Measurements from ENCODE around the gene PLCB1. TPM values are rescaled to one million over a fixed set of nuclear protein-coding genes. Genes with fewer than 3 reads are reported as not detected.
A peak's percentile ranks its signal among the peaks of the same experiment; 100 is the strongest.

PLCB1 gene
- total and polyA plus RNA-seq, 10 of the 15 experiments (the other 5 are each of a cell fraction or from before 2014, with no cell fraction given): 0.05 to 5.3 (median 0.17) TPM; not detected in 1

DNA sequence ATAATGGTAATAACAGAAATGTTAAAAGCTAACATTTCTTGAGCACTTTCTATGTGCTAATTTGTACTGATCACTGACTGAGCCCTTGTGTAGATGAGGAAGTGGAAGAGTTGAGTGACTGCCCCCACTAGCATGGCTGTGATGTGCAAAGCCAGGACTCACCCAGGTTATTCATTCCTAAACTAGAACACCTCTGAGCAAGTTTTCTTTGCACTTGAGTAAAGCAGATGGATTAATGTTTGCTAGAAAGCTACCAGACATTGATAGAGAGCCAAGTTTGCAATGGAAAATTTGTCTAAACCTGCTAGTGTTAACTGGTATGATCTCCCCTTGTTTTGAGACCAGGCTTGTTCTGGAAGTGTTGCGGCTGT lies 469.5 kb downstream of the PLCB1 start (continued):
- TF ChIP-seq TCF3 (IDR thresholded peaks at IDR 0.05; ENCODE audit: borderline replicate concordance, insufficient read depth, low read depth, low read length) (no peak), MTA3 (IDR thresholded peaks at IDR 0.05; ENCODE audit: borderline replicate concordance, low read length) (no peak), RELB (IDR thresholded peaks at IDR 0.05; ENCODE audit: low read depth) (peak; percentile 40; the same call in 1 of the 2 replicates), SPI1 (IDR thresholded peaks at IDR 0.05; ENCODE audit: borderline replicate concordance, insufficient read depth, low read depth, low read length) (peak; percentile 89), DPF2 (IDR thresholded peaks at IDR 0.05) (peak; percentile 53; the same call in 1 of the 2 replicates), ZNF622 (IDR thresholded peaks at IDR 0.05) (no peak), SP1 (IDR thresholded peaks at IDR 0.05; ENCODE audit: low read depth, low read length) (no peak), NFYB (IDR thresholded peaks at IDR 0.05; ENCODE audit: insufficient read depth, low read depth, low read length) (no peak), RCOR1 (conservative IDR thresholded peaks at IDR 0.05; ENCODE audit: low read depth, low read length) (no peak), CREM (IDR thresholded peaks at IDR 0.05; ENCODE audit: low read depth) (peak; percentile 20; the same call in 1 of the 2 replicates), ZBTB40 (IDR thresholded peaks at IDR 0.05; ENCODE audit: borderline replicate concordance) (no peak), GATAD2B (conservative IDR thresholded peaks at IDR 0.05; ENCODE audit: low read depth) (0 out of 2 replicates have a peak, but pooled peaks have one; percentile 32), KLF5 (IDR thresholded peaks at IDR 0.05; ENCODE audit: partially characterized antibody) (no peak), PAX8 (IDR thresholded peaks at IDR 0.05) (no peak), NFXL1 (IDR thresholded peaks at IDR 0.05; ENCODE audit: borderline replicate concordance) (no peak), IKZF2 (IDR thresholded peaks at IDR 0.05) (peak; percentile 9 to 32; a peak in 2 of 4 replicates)
- TF ChIP-seq, protein P1, sequence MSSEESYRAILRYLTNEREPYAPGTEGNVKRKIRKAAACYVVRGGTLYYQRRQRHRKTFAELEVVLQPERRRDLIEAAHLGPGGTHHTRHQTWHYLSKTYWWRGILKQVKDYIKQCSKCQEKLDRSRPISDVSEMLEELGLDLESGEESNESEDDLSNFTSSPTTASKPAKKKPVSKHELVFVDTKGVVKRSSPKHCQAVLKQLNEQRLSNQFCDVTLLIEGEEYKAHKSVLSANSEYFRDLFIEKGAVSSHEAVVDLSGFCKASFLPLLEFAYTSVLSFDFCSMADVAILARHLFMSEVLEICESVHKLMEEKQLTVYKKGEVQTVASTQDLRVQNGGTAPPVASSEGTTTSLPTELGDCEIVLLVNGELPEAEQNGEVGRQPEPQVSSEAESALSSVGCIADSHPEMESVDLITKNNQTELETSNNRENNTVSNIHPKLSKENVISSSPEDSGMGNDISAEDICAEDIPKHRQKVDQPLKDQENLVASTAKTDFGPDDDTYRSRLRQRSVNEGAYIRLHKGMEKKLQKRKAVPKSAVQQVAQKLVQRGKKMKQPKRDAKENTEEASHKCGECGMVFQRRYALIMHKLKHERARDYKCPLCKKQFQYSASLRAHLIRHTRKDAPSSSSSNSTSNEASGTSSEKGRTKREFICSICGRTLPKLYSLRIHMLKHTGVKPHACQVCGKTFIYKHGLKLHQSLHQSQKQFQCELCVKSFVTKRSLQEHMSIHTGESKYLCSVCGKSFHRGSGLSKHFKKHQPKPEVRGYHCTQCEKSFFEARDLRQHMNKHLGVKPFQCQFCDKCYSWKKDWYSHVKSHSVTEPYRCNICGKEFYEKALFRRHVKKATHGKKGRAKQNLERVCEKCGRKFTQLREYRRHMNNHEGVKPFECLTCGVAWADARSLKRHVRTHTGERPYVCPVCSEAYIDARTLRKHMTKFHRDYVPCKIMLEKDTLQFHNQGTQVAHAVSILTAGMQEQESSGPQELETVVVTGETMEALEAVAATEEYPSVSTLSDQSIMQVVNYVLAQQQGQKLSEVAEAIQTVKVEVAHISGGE (CRISPR knock-in tag; IDR thresholded peaks at IDR 0.05): no peak
- TF ChIP-seq, protein P2, sequence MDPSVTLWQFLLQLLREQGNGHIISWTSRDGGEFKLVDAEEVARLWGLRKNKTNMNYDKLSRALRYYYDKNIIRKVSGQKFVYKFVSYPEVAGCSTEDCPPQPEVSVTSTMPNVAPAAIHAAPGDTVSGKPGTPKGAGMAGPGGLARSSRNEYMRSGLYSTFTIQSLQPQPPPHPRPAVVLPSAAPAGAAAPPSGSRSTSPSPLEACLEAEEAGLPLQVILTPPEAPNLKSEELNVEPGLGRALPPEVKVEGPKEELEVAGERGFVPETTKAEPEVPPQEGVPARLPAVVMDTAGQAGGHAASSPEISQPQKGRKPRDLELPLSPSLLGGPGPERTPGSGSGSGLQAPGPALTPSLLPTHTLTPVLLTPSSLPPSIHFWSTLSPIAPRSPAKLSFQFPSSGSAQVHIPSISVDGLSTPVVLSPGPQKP (IDR thresholded peaks at IDR 0.05; ENCODE audit: low read depth, low read length): no peak
- TF ChIP-seq, protein P3, sequence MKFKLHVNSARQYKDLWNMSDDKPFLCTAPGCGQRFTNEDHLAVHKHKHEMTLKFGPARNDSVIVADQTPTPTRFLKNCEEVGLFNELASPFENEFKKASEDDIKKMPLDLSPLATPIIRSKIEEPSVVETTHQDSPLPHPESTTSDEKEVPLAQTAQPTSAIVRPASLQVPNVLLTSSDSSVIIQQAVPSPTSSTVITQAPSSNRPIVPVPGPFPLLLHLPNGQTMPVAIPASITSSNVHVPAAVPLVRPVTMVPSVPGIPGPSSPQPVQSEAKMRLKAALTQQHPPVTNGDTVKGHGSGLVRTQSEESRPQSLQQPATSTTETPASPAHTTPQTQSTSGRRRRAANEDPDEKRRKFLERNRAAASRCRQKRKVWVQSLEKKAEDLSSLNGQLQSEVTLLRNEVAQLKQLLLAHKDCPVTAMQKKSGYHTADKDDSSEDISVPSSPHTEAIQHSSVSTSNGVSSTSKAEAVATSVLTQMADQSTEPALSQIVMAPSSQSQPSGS (IDR thresholded peaks at IDR 0.05; ENCODE audit: low read length): peak; percentile 50; the same call in 1 of the 2 replicates
